Natural killer cell (primary cell): ENCODE data around the gene NAA60. TPM values are rescaled to one million over a fixed set of nuclear protein-coding genes. Genes with fewer than 3 reads are reported as not detected.

ENCODE experiments used
- ATAC-seq, 3 donors: fragments of 150-1000 bp in 2 of 3; fragments of 200-7000 bp in 1 of 3; cut with Tn5 transposase; 1 replicate in 1 of 3; 2 replicates in 2 of 3; pipeline ENCODE4 v1.10.0; 2021; ENCODE audit warnings: mild to moderate bottlenecking in 2 of 3, moderate library complexity in 2 of 3
- DNase-seq, 2 donors: peaks; one replicate each; pipeline versions ENCODE4 v3.0.0 to v3.0.0-alpha.2; 2013 to 2021; ENCODE audit warnings: mixed read lengths in 1 of 2
- H3K27ac ChIP-seq: one replicate; pipeline ENCODE4 v1.5.1; 2013; ENCODE audit warnings: mild to moderate bottlenecking, low read length
- H3K27me3 ChIP-seq: one replicate; pipeline ENCODE4 v1.6.1; 2013; ENCODE audit warnings: low read length; ENCODE audit not compliant: control insufficient read depth, insufficient read depth
- H3K36me3 ChIP-seq: one replicate; pipeline ENCODE4 v1.6.1; 2013; ENCODE audit warnings: low read length; ENCODE audit not compliant: control insufficient read depth, insufficient read depth
- H3K4me1 ChIP-seq: one replicate; pipeline ENCODE4 v1.6.1; 2013; ENCODE audit warnings: low read length; ENCODE audit not compliant: control insufficient read depth, insufficient read depth
- H3K4me3 ChIP-seq: one replicate; pipeline ENCODE4 v1.5.1; 2013; ENCODE audit warnings: low read length
- H3K9me3 ChIP-seq: one replicate; pipeline ENCODE4 v1.6.1; 2013; ENCODE audit warnings: low read length; ENCODE audit not compliant: control insufficient read depth, insufficient read depth
- H3K27ac Mint-ChIP-seq, 2 donors: one replicate each; pipeline ENCODE4 v1.8.0; 2022; ENCODE audit warnings: mild to moderate bottlenecking in 2 of 2, mixed read lengths in 2 of 2, moderate library complexity in 1 of 2
- H3K27me3 Mint-ChIP-seq, 2 donors: one replicate each; pipeline ENCODE4 v1.8.0; 2022; ENCODE audit warnings: low read depth in 2 of 2, mixed read lengths in 2 of 2
- H3K36me3 Mint-ChIP-seq: one replicate; pipeline ENCODE4 v1.8.0; 2022; ENCODE audit warnings: mixed read lengths
- H3K4me1 Mint-ChIP-seq, 2 donors: one replicate each; pipeline ENCODE4 v1.8.0; 2022; ENCODE audit warnings: mixed read lengths in 2 of 2
- H3K4me3 Mint-ChIP-seq: one replicate; pipeline ENCODE4 v1.8.0; 2022; ENCODE audit warnings: mild to moderate bottlenecking, moderate library complexity, mixed read lengths
- H3K9me3 Mint-ChIP-seq, 2 donors: one replicate each; pipeline ENCODE4 v1.8.0; 2022; ENCODE audit warnings: mixed read lengths in 2 of 2
- CTCF ChIP-seq: fragments of 200-600 bp; IDR thresholded peaks from one replicate; pipeline ENCODE4 v1.8.0; 2022; ENCODE audit warnings: antibody characterized with exemption
- WGBS: methylation state at CpG from one replicate; pipeline ENCODE4 v1.1.7; 2013; ENCODE audit warnings: missing lambda C conversion rate; ENCODE audit not compliant: insufficient coverage; 5-methylcytosine and 5-hydroxymethylcytosine counted together
- intact Hi-C: fragments of 100-400 bp; cut with micrococcal nuclease; formaldehyde crosslinking; loops from one replicate; pipeline ENCODE4 v1.14.2; 2022
- total RNA-seq, 4 donors: library from RNA; stranded (reverse); fragments of 120-200 nt in 1 of 4; gene quantifications; one replicate each; pipeline versions ENCODE4 v1.2.3 to v1.2.4, GENCODE V29; 2013 to 2022

NAA60 gene
- total RNA-seq, 3 donors from 2014 or later (not counting 1 experiment from before 2014, with no cell fraction given): 45.1 to 69.0 (median 58.9) TPM

GRCh38 chr16:3494386-3494973, 51.0 kb downstream of the NAA60 start:
- ATAC-seq: no peak
- no peaks in the 10 kb centered on the region for H3K27me3 Mint-ChIP-seq

GRCh38 chr16:3495176-3495575, 51.7 kb downstream of the NAA60 start, which contains the start of gene C16orf90:
TSS of gene C16orf90 (minus strand) at chr16:3495489. CDS start at chr16:3495421, 68 bp downstream.
- TF ChIP-seq CTCF: no peak
- DNase-seq (no peak), ATAC-seq (no peak)
- intact Hi-C loops: no loop called here
- H3K27ac Mint-ChIP-seq: no peak within 1 kb of the TSS
- no peaks in the 10 kb centered on the region for H3K36me3 Mint-ChIP-seq
- H3K4me3 Mint-ChIP-seq: no peak within 1 kb of the TSS
- no peaks in the 10 kb centered on the region for H3K36me3 ChIP-seq
- peaks cover 5% of the 10 kb centered on the region for H3K4me1 ChIP-seq
- H3K4me3 ChIP-seq: no peak within 1 kb of the TSS
- H3K27me3 ChIP-seq: no peaks in the 10 kb centered on the region
- WGBS: 94% methylated on average over 3 of the region's 3 CpGs
- H3K9me3 ChIP-seq: no peaks in the 10 kb centered on the region
- no peak within 1 kb of the TSS for H3K27ac ChIP-seq
- H3K4me1 Mint-ChIP-seq: peaks cover 10 to 13% of the 10 kb centered on the region in 2 donors
- H3K27me3 Mint-ChIP-seq: no peaks in the 10 kb centered on the region
- no peaks in the 10 kb centered on the region for H3K9me3 Mint-ChIP-seq

More at GRCh38 chr16:3494386-3494973, 51.0 kb downstream of the NAA60 start:
- H3K27me3 ChIP-seq: no peaks in the 10 kb centered on the region
- intact Hi-C loops: no loop called here
- H3K36me3 Mint-ChIP-seq: no peaks in the 10 kb centered on the region
- H3K9me3 Mint-ChIP-seq: no peaks in the 10 kb centered on the region
- no peak for DNase-seq
- H3K9me3 ChIP-seq: no peaks in the 10 kb centered on the region
- no peak overlapping the region for H3K4me3 Mint-ChIP-seq
- H3K27ac ChIP-seq: no peak overlapping the region
- peaks cover 3 to 6% of the 10 kb centered on the region in 2 donors for H3K4me1 Mint-ChIP-seq
- no peak for TF ChIP-seq CTCF
- no peak overlapping the region for H3K27ac Mint-ChIP-seq
- no peaks in the 10 kb centered on the region for H3K36me3 ChIP-seq
- 95% methylated on average over 16 of the region's 16 CpGs for WGBS
- H3K4me1 ChIP-seq: no peaks in the 10 kb centered on the region
- H3K4me3 ChIP-seq: no peak overlapping the region

- WGBS: 97% methylated on average over 30 of the region's 30 CpGs
- Mint-ChIP-seq H3K9me3 (no peaks in the 10 kb centered on the region), H3K4me3 (no peak overlapping the region), H3K27me3 (no peaks in the 10 kb centered on the region), H3K4me1 (peaks cover 20 to 23% of the 10 kb centered on the region in 2 donors), H3K36me3 (no peaks in the 10 kb centered on the region), H3K27ac (no peak overlapping the region)
- H3K9me3 ChIP-seq: no peaks in the 10 kb centered on the region
- ATAC-seq (no peak), DNase-seq (no peak)
- intact Hi-C loops: no loop called here
- no peaks in the 10 kb centered on the region for H3K36me3 ChIP-seq
- no peak overlapping the region for H3K27ac ChIP-seq
- no peak overlapping the region for H3K4me3 ChIP-seq
- peaks cover 18% of the 10 kb centered on the region for H3K4me1 ChIP-seq
- no peaks in the 10 kb centered on the region for H3K27me3 ChIP-seq
- no peak for TF ChIP-seq CTCF
Observed at GRCh38 chr16:3496386-3496785, 52.9 kb downstream of the NAA60 start.

- intact Hi-C loops: no loop called here
- Histone ChIP-seq H3K27ac (no peak overlapping the region), H3K4me1 (peaks cover 31% of the 10 kb centered on the region), H3K27me3 (no peaks in the 10 kb centered on the region), H3K36me3 (no peaks in the 10 kb centered on the region), H3K9me3 (no peaks in the 10 kb centered on the region), H3K4me3 (no peak overlapping the region)
- Mint-ChIP-seq H3K27ac (peak overlapping the region in 1 of 2 donors; percentile 92), H3K36me3 (no peaks in the 10 kb centered on the region), H3K4me1 (peaks cover 25 to 34% of the 10 kb centered on the region in 2 donors), H3K27me3 (no peaks in the 10 kb centered on the region), H3K9me3 (no peaks in the 10 kb centered on the region), H3K4me3 (no peak overlapping the region)
- no peak for TF ChIP-seq CTCF
- DNase-seq (no peak), ATAC-seq (no peak)
- 95% methylated on average over 4 of the region's 4 CpGs for WGBS
Observed at GRCh38 chr16:3497771-3498170, 54.3 kb downstream of the NAA60 start.
